Activated naive CD8-positive, alpha-beta T cell treated with anti-CD3 and anti-CD28 coated beads, Interleukin-2, amount 50 U/mL, for 24 hours (primary cell): Measurements from ENCODE around the gene MAP3K5.
"Not testable (repeated sequence)": the region's sequence is repeated elsewhere in the genome, so short reads cannot be mapped to it uniquely, and the experiment has no call there.

Experiments
- ATAC-seq: fragments of 150-1000 bp; cut with Tn5 transposase; one replicate; pipeline ENCODE4 v1.10.0; 2021
- DNase-seq: peaks from one replicate; pipeline ENCODE4 v3.0.0; 2021
- H3K27ac Mint-ChIP-seq: one replicate; pipeline ENCODE4 v1.8.0; 2021; ENCODE audit warnings: mild to moderate bottlenecking, mixed read lengths
- H3K27me3 Mint-ChIP-seq: one replicate; pipeline ENCODE4 v1.8.0; 2021; ENCODE audit warnings: mixed read lengths
- H3K36me3 Mint-ChIP-seq: one replicate; pipeline ENCODE4 v1.8.0; 2021; ENCODE audit warnings: low read depth, mixed read lengths
- H3K4me1 Mint-ChIP-seq: one replicate; pipeline ENCODE4 v1.8.0; 2021; ENCODE audit warnings: mixed read lengths
- H3K4me3 Mint-ChIP-seq: one replicate; pipeline ENCODE4 v1.8.0; 2021; ENCODE audit warnings: mild to moderate bottlenecking, moderate library complexity, mixed read lengths
- H3K9me3 Mint-ChIP-seq: one replicate; pipeline ENCODE4 v1.8.0; 2021; ENCODE audit warnings: mixed read lengths

MAP3K5 gene, protein sequence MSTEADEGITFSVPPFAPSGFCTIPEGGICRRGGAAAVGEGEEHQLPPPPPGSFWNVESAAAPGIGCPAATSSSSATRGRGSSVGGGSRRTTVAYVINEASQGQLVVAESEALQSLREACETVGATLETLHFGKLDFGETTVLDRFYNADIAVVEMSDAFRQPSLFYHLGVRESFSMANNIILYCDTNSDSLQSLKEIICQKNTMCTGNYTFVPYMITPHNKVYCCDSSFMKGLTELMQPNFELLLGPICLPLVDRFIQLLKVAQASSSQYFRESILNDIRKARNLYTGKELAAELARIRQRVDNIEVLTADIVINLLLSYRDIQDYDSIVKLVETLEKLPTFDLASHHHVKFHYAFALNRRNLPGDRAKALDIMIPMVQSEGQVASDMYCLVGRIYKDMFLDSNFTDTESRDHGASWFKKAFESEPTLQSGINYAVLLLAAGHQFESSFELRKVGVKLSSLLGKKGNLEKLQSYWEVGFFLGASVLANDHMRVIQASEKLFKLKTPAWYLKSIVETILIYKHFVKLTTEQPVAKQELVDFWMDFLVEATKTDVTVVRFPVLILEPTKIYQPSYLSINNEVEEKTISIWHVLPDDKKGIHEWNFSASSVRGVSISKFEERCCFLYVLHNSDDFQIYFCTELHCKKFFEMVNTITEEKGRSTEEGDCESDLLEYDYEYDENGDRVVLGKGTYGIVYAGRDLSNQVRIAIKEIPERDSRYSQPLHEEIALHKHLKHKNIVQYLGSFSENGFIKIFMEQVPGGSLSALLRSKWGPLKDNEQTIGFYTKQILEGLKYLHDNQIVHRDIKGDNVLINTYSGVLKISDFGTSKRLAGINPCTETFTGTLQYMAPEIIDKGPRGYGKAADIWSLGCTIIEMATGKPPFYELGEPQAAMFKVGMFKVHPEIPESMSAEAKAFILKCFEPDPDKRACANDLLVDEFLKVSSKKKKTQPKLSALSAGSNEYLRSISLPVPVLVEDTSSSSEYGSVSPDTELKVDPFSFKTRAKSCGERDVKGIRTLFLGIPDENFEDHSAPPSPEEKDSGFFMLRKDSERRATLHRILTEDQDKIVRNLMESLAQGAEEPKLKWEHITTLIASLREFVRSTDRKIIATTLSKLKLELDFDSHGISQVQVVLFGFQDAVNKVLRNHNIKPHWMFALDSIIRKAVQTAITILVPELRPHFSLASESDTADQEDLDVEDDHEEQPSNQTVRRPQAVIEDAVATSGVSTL (N-terminal part only)

DNA sequence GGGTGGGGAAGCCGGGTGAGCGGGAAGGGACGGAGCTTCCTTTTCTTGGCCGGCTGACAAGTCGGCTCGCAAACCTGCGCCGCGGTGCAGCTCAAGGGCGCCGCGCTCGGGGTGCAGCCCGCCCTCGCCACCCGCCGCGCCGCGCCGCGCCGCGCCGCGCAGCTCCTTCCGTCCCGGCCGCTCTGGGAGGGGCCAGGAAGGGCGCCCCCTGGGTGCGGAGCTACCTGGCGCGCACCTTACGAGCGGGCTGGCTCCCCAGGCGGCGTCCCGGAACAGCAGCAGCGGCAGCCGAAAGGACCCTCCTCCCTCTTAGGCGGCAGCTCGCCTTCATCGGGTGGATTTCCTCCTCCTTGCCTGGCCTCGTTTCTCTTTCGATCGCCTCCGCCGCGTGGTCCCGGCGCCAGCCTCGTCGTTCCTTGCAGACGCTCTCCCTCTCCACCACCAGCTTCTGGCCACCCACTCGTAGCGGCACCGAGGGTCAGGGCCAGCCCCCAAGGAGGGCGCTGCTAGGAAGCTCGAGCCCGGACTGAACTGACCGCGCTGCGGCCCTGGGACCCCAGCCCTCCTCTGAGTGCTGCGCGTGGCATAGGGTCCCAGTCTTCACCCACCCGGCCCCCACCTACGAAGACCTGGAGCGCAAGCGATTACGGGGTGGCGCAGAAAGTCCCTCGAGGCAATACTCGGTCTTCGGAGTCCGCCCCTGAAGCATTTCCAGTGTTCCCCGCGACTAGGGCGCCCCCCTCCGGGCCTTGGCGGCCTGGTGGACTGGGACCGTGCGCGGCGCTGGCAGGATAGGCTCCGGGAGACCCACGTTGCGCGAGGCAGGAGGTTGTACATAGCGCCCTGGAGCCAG lies at the start of gene MAP3K5:
TSS of gene MAP3K5 (minus strand) at position 68 of the 853 bp plus-strand sequence. CDS start 320 bp downstream, outside the sequence.
- DNase-seq (peak; percentile 94), ATAC-seq (peak; percentile 81)
- Mint-ChIP-seq H3K27ac (peak within 1 kb of the TSS; percentile 90), H3K36me3 (peaks cover 3% of the 10 kb centered on the region), H3K4me3 (peak within 1 kb of the TSS; percentile 88), H3K4me1 (peaks cover 42% of the 10 kb centered on the region), H3K27me3 (no peaks in the 10 kb centered on the region), H3K9me3 (no peaks in the 10 kb centered on the region)

DNA sequence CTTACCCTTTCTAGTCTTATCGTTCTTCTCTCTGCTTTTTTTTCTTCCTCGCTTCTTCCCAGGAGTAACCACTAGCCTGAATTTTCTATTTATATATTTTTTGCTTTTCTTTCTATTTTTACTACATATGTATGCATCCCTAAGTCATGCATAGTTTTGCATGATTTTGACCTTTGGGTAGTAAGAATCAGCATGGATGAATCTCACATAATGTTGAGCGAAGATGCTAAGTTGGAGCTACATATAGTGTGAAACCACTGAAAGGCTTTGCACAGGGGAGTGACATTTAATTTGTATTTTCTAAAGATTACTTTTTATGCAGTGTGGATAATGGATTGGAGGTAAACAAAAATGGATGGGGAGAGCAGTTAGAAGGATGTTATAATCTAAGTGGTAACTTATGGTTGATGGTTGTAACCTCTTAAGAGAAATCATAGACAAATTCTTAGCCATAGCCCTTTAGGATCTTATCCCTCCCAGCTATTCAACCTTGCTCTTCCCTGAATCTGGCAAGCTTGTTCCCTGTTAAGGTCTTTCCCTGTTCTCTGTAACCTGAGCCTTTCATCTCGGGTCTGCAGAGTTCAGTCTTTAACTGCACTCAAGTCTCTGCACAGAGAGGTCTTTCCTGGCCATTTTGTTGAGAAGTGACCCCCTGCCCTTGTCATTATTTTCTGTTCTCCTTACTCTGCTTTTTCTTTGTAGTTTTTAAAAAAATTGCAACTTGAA lies 48.2 kb upstream of the MAP3K5 start:
- H3K27me3 Mint-ChIP-seq, result no peaks in the 10 kb centered on the region
- H3K36me3 Mint-ChIP-seq, result peaks cover 3% of the 10 kb centered on the region
- no peak overlapping the region for H3K27ac Mint-ChIP-seq
- no peaks in the 10 kb centered on the region for H3K9me3 Mint-ChIP-seq
- no peak overlapping the region for H3K4me3 Mint-ChIP-seq
- H3K4me1 Mint-ChIP-seq, result no peaks in the 10 kb centered on the region
- DNase-seq, result no peak
- no peak for ATAC-seq

DNA sequence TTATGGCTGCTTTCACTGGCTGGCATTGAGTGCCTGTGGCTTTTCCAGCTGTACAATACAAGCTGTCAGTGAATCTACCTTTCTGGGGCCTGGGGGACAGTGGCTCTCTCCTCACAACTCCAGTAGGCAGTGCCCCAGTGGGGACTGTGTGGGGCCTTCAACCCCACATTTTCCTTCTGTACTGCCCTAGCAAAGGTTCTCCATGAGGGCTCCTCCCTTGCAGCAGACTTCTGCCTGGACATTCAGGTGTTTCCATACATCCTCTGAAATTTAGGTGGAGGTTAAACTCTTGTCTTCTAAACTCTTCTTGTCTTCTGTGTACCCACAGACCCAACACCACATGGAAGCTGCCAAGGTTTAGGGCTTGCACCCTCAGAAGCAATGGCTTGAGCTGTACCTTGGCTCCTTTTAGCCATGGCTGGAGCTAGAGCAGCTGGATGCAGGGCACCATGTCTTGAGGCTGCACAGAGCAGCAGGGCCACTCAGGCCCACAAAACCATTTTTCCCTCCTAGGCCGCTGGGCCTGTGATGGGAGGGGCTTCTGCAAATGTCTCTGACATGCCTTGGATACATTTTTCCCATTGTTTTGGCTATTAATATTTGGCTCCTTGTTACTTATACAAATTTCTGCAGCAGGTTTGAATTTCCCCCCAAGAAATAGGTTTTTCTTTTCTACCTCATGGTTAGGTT lies 39.7 kb upstream of the MAP3K5 start:
- H3K4me3 Mint-ChIP-seq, result no peak overlapping the region
- ATAC-seq, result no peak
- no peak overlapping the region for H3K27ac Mint-ChIP-seq
- peaks cover 24% of the 10 kb centered on the region for H3K9me3 Mint-ChIP-seq
- no peaks in the 10 kb centered on the region for H3K27me3 Mint-ChIP-seq
- peaks cover 50% of the 10 kb centered on the region for H3K36me3 Mint-ChIP-seq
- peaks cover 3% of the 10 kb centered on the region for H3K4me1 Mint-ChIP-seq
- no peak for DNase-seq

DNA sequence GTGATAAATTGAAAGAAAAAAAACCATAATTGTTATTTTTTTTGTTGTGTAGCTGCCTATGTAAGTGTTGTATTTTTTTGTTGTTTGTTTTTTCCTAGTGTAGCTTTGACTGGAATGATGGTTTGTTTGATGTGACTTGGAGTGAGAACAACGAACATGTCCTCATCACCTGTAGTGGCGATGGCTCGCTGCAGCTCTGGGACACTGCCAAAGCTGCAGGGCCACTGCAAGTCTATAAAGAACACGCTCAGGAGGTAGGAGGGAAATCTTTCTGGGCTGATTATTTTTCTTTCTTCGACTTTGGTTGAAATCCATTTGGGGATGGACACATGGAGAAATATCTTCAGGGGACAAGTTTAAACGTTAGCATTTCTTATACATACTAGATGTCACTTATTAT lies 33.9 kb upstream of the MAP3K5 start:
- peaks cover 38% of the 10 kb centered on the region for H3K36me3 Mint-ChIP-seq
- no peak for ATAC-seq
- H3K4me3 Mint-ChIP-seq, result no peak overlapping the region
- DNase-seq, result no peak
- no peak overlapping the region for H3K27ac Mint-ChIP-seq
- peaks cover 8% of the 10 kb centered on the region for H3K9me3 Mint-ChIP-seq
- H3K27me3 Mint-ChIP-seq, result no peaks in the 10 kb centered on the region
- peaks cover 27% of the 10 kb centered on the region for H3K4me1 Mint-ChIP-seq

DNA sequence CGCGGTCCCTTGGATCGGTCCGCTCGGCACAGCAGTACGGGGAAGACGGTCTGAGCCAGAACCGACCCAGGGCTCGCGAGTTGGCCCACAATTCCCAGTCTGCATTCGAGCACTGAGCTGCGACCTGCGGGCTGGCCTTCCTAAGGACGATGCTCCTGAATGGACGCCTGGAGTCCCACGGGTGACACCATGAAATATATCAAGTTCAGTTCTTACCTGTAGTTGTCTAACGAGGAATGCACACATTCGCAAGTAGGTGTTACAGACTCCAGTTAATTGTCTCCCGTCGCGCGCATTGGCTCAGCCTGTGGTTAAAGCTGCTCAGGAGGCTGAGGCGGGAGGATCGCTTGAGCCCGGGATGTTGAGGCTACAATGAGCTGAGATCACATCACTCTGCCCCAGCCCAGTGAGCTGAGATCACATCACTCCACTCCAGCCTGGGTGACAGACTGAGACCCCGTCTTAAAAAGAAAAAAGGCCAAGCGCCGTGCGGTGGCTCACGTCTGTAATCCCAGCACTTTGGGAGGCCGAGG lies 30.9 kb upstream of the MAP3K5 start:
- Mint-ChIP-seq H3K9me3 (no peaks in the 10 kb centered on the region), H3K27me3 (no peaks in the 10 kb centered on the region), H3K36me3 (peaks cover 24% of the 10 kb centered on the region), H3K4me1 (peaks cover 24% of the 10 kb centered on the region), H3K4me3 (peak overlapping the region; percentile 96), H3K27ac (peak overlapping the region; percentile 92)
- no peak for ATAC-seq
- no peak for DNase-seq

DNA sequence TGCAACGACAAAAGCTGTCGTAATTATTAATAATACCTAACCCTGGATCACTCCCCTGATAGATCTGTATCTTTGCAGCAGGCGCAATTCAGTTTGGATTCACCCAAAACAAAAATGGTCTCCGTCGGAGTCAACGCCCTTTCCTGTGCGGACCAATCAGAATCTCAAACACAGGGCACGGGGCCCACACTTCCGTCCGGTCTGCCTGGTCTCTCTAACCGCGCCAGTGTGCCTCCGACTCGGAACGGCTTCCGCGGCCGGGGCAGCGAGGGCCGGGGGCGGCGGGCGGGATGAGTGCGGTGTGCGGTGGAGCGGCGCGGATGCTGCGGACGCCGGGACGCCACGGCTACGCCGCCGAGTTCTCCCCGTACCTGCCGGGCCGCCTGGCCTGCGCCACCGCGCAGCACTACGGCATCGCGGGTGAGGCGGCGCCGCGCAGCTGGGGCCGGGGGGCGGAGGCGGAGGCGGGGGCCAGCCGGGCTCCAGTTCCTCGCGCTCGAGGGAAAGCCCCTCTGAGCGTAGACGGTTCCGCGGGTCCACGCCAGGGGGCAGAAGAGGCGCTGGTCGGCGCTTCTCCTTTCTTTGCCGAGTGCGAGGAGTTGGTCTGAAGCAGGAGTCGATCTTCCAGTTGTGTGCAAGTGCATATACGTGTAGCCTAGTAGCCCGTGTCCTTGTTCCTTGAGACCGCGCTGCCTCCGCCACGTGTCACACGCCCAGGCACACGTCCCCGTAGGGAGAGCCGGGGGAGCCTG lies 30.3 kb upstream of the MAP3K5 start, which contains the start of gene PEX7:
TSS of gene PEX7 (plus strand) at position 217 of the 752 bp plus-strand sequence. CDS start at position 291, 74 bp downstream.
- Mint-ChIP-seq H3K4me3 (peak within 1 kb of the TSS; percentile 96), H3K9me3 (no peaks in the 10 kb centered on the region), H3K27ac (peak within 1 kb of the TSS; percentile 99), H3K27me3 (peaks cover 2% of the 10 kb centered on the region), H3K4me1 (peaks cover 24% of the 10 kb centered on the region), H3K36me3 (peaks cover 21% of the 10 kb centered on the region)
- ATAC-seq (peak; percentile 95), DNase-seq (peak; percentile 90)

DNA sequence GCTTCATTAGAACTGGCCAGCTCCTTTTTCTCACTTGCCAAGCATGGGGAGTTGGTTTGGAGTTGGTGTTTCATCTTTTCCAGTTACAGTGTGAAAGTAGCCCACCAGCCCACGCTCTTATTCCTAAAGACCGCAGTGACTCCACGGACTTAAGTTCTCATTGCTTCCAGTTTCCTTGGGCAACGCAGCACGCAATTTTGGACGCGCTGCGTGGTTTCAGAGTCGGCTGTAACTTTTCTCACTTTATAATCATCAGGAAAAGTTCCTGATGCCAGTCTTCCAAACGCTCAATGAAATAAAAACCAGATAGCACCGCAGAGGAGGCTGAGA lies 29.7 kb upstream of the MAP3K5 start:
- Mint-ChIP-seq H3K9me3 (no peaks in the 10 kb centered on the region), H3K4me3 (peak overlapping the region; percentile 96), H3K27me3 (peaks cover 4% of the 10 kb centered on the region), H3K4me1 (peaks cover 24% of the 10 kb centered on the region), H3K27ac (peak overlapping the region; percentile 99), H3K36me3 (peaks cover 20% of the 10 kb centered on the region)
- ATAC-seq (peak; percentile 6), DNase-seq (peak; percentile 25)

DNA sequence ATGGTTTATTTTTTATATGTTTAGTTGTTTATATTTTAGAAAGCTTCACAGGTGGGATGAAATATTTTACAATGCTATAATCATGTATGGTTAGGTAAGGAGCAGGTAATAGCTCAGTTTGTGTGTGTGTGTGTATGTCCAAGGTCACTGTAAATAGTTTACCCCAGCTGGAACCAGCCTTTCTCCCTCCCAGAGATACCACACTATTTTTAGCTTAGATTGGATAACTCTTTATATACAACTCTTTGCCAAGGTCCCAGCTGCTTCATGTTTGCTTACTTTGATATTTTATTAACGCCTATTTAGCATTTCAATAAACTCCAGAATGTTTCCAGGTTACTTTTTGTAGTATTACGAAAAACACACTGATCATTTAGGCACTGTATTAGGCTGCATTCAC lies 28.3 kb upstream of the MAP3K5 start:
- peaks cover 5% of the 10 kb centered on the region for H3K27me3 Mint-ChIP-seq
- no peak overlapping the region for H3K4me3 Mint-ChIP-seq

DNA sequence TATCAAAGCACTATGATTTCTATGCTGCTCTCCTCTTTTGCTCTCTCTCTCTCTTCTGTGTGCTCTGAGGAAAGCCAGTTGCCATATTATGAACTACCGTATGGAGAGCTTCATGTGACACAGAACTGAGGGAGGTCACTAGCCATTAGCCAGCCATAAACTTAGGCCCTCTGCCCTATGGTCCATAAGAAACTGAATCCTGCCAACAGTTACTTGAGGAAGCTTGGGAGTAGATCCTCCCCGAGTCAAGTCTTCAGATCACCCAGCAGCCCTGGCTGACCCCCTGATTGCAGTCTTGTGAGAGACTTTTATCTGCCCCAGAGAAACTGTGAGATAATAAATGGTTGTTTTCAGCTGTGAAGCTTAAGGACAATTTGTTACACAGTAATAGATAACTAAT lies 24.4 kb upstream of the MAP3K5 start:
- Mint-ChIP-seq H3K27me3 (peaks cover 6% of the 10 kb centered on the region), H3K4me1 (peaks cover 5% of the 10 kb centered on the region), H3K9me3 (no peaks in the 10 kb centered on the region), H3K4me3 (no peak overlapping the region), H3K27ac (no peak overlapping the region), H3K36me3 (no peaks in the 10 kb centered on the region)
- ATAC-seq (no peak), DNase-seq (no peak)

More for the DNA sequence above, 28.3 kb upstream of the MAP3K5 start:
- Mint-ChIP-seq H3K27ac (no peak overlapping the region), H3K36me3 (peaks cover 11% of the 10 kb centered on the region), H3K4me1 (peaks cover 21% of the 10 kb centered on the region), H3K9me3 (no peaks in the 10 kb centered on the region)
- no peak for DNase-seq
- no peak for ATAC-seq

DNA sequence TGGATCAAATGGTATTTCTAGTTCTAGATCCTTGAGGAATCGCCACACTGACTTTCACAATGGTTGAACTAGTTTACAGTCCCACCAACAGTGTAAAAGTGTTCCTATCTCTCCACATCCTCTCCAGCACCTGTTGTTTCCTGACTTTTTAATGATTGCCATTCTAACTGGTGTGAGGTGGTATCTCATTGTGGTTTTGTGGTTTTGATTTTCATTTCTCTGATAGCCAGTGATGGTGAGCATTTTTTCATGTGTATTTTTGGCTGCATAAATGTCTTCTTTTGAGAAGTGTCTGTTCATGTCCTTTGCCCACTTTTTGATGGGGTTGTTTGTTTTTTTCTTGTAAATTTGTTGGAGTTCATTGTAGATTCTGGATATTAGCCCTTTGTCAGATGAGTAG lies 23.3 kb upstream of the MAP3K5 start:
- H3K9me3 Mint-ChIP-seq, H3K27ac Mint-ChIP-seq, H3K27me3 Mint-ChIP-seq, H3K36me3 Mint-ChIP-seq, ATAC-seq, DNase-seq, H3K4me3 Mint-ChIP-seq, H3K4me1 Mint-ChIP-seq: not testable (repeated sequence)

DNA sequence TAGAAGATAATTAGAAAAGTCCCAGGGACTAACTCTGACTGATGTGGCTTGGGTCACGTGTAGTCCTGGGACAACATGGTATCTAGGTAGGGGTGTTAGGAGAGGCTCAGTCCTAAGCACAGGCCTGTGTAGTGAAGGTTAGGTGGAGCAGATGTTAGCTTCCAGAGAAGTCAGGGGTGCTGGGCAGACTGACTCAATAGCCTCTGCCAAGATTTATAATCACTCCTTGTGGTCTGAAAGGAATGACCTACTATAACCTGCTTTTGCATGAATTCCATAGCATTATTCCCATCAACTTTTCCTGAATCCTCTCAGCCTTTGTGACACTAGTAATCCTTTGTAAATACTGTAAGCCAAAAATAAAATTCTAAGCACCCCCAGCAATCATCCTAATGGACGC lies 19.9 kb upstream of the MAP3K5 start:
- H3K4me1 Mint-ChIP-seq, result peaks cover 2% of the 10 kb centered on the region
- no peak for DNase-seq
- no peak overlapping the region for H3K27ac Mint-ChIP-seq
- peaks cover 1% of the 10 kb centered on the region for H3K27me3 Mint-ChIP-seq
- no peak overlapping the region for H3K4me3 Mint-ChIP-seq
- no peaks in the 10 kb centered on the region for H3K9me3 Mint-ChIP-seq
- no peaks in the 10 kb centered on the region for H3K36me3 Mint-ChIP-seq
- no peak for ATAC-seq

DNA sequence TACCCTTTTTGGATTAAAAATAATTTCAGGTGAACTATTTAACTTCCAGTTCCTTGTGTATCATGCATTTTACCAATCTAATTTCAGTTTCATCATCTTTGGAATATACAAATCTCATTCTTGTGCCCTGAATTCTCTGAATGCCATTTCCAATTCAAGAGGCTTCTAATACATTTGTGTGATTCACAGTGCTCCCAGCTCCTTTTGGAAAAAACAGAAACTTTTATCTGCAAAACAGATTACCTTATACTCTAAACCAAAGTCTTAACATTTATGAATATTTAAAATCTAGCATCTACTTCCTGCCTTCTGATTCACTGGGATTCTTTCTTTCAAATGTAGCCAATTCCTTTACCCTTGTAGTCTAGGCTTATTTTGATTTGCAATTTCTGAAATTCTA lies 19.0 kb upstream of the MAP3K5 start:
- H3K4me3 Mint-ChIP-seq, result no peak overlapping the region
- peaks cover 1% of the 10 kb centered on the region for H3K27me3 Mint-ChIP-seq
- H3K27ac Mint-ChIP-seq, result no peak overlapping the region
- peaks cover 2% of the 10 kb centered on the region for H3K4me1 Mint-ChIP-seq
- ATAC-seq (no peak), DNase-seq (no peak)
- H3K36me3 Mint-ChIP-seq, result no peaks in the 10 kb centered on the region
- no peaks in the 10 kb centered on the region for H3K9me3 Mint-ChIP-seq
